ENCODE data around the gene SKAP1.

Gene SKAP1

DNA sequence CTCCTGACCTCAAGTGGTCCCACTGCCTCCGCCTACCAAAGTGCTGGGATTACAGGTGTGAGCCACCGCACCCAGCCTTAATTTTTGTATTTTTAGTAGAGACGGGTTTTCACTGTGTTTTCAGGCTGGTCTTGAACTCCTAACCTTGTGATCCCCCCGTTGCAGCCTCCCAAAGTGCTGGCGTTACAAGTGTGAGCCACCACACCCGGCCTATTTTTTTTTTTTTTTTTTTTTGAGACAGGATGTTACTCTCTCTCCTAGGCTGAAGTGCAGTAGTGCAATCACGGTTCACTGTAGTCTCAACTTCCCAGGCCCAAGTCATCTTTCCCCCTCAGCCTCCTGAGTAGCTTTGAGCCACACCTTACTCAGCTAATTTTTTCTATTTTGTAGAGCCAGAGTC is 325.6 kb downstream of the SKAP1 start:
- DNase-seq (ENCODE audit: extremely low read depth, insufficient read length), result no peak
- no peaks in the 10 kb centered on the region for H3K27me3 ChIP-seq (replicated peaks; ENCODE audit: control insufficient read depth, insufficient read depth, low read length)
- no peaks in the 10 kb centered on the region for H3K36me3 ChIP-seq (ENCODE audit: control insufficient read depth, insufficient read depth, low read length)
- H3K4me3 ChIP-seq (replicated peaks; ENCODE audit: low read depth, low read length), result no peak overlapping the region
- TF ChIP-seq, protein P1, sequence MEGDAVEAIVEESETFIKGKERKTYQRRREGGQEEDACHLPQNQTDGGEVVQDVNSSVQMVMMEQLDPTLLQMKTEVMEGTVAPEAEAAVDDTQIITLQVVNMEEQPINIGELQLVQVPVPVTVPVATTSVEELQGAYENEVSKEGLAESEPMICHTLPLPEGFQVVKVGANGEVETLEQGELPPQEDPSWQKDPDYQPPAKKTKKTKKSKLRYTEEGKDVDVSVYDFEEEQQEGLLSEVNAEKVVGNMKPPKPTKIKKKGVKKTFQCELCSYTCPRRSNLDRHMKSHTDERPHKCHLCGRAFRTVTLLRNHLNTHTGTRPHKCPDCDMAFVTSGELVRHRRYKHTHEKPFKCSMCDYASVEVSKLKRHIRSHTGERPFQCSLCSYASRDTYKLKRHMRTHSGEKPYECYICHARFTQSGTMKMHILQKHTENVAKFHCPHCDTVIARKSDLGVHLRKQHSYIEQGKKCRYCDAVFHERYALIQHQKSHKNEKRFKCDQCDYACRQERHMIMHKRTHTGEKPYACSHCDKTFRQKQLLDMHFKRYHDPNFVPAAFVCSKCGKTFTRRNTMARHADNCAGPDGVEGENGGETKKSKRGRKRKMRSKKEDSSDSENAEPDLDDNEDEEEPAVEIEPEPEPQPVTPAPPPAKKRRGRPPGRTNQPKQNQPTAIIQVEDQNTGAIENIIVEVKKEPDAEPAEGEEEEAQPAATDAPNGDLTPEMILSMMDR (IDR thresholded peaks at IDR 0.05; ENCODE audit: insufficient read depth, low read length, poor library complexity, severe bottlenecking), result no peak

DNA sequence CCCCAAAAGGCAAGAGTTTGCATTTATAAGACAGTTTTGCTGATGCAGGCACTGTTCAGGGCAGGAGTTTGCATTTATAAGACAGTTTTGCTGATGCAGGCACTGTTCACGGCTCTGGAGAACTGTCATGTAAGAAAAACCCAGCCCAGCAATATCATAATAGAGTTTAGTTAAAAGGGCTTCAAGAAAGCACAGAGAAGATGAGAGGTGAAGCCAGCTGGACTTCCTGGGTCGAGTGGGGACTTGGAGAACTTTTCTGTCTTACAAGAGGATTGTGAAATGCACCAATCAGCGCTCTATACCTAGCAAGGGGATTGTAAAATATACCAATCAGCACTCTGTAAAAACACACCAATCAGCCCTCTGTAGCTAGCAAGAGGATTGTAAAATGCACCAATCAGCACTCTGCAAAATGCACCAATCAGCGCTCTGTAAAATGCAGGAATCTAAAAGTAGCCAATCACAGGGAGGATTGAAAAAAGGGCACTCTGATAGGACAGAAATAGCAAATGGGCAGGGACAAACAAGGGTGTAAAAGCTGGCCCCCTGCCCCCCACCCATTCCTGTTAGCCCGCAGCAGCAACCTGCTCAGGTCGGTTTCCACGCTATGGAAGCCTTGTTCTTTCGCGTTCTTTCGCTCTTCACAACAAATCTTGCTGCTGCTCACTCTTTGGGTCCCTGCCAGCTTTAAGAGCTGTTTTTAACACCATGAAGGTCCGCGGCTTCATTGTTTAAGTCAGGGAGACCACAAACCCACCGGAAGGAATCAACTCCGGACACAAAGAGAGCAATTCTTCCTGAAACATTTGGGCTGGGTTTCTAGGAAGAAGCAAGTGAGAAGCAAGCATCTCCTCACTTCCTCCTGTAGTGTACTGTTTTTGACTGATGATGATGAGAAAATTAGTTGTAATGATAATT is 327.0 kb downstream of the SKAP1 start:
- H3K27me3 ChIP-seq (replicated peaks; ENCODE audit: control insufficient read depth, insufficient read depth, low read length), result no peaks in the 10 kb centered on the region
- no peak overlapping the region for H3K4me3 ChIP-seq (replicated peaks; ENCODE audit: low read depth, low read length)
- TF ChIP-seq, protein P1 (IDR thresholded peaks at IDR 0.05; ENCODE audit: insufficient read depth, low read length, poor library complexity, severe bottlenecking), result no peak
- DNase-seq (ENCODE audit: extremely low read depth, insufficient read length), result no peak
- H3K36me3 ChIP-seq (ENCODE audit: control insufficient read depth, insufficient read depth, low read length), result no peaks in the 10 kb centered on the region

DNA sequence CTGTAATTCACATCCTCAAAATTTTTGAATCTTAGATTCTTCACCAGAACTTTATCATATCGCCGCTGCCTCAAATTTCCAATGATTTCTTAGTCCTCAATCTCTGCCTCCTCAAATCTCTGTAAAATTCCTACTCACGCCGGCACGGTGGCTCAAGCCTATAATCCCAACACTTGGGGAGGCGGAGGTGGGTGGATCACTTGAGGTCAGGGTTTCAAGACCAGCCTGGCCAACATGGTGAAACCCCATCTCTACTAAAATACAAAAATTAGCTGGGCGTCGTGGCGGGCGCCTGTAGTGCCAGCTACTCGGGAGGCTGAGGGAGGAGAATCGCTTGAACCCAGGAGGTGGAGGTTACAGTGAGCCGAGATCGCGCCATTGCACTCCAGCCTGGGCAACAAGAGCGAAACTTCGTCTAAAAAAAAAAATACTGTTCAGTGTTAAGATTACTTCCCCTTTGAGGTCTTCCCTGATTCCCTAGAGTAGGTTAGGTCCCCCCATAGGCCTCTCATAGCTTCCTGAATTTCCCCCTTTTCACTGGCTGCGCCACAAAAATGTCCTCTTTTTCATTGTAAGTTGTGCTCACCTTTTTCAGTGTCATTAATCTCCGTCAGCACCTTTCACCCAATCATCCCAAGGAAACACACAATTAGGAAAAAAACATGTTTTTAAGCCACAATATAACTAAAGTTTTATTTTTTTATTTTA is 327.8 kb downstream of the SKAP1 start:
- DNase-seq (ENCODE audit: extremely low read depth, insufficient read length), result no peak
- H3K27me3 ChIP-seq (replicated peaks; ENCODE audit: control insufficient read depth, insufficient read depth, low read length), result no peaks in the 10 kb centered on the region
- H3K36me3 ChIP-seq (ENCODE audit: control insufficient read depth, insufficient read depth, low read length), result no peaks in the 10 kb centered on the region
- H3K4me3 ChIP-seq (replicated peaks; ENCODE audit: low read depth, low read length), result peak overlapping the region; percentile 88
- TF ChIP-seq, protein P1 (IDR thresholded peaks at IDR 0.05; ENCODE audit: insufficient read depth, low read length, poor library complexity, severe bottlenecking), result no peak

DNA sequence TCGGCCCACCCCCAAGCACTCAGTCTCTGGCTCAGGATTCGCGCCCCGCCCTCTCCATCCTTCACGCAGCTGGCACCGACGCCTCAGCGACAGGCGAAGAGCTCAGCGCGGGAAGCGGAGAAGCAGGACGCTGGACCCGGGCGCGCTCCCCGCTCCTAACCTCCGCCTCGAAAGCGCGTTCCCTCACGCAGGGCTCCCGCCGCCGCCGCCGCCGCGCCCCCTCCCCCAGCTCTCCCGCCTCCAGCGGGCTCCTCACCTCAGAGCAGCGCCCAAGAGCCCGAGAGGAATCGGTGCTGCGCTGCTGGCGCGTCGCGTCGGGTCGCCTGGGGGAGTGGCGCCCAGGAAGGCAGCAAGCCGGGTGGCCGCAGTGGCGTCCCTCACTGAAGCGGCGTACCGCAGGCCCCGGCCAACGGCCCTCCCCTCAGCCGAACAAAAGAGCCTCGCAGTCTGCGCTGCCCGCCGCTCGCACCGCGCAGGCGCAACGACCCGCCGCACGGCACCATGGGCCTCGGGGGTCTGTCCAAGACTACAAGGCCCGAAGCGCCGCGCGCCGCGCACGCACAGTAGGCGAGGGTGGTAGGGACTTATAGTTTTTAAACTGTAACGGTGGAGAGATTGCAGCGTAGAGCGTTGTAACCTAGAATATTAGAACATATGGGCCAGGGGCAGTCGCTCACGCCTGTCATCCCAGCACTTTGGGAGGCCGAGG is 328.8 kb downstream of the SKAP1 start, which contains the start of gene CBX1:
TSS of gene CBX1 (minus strand) at position 467 of the 709 bp plus-strand sequence. CDS start 24,474 bp downstream, outside the sequence.
- Histone ChIP-seq H3K27me3 (replicated peaks; ENCODE audit: control insufficient read depth, insufficient read depth, low read length) (no peaks in the 10 kb centered on the region), H3K36me3 (ENCODE audit: control insufficient read depth, insufficient read depth, low read length) (no peaks in the 10 kb centered on the region), H3K4me3 (replicated peaks; ENCODE audit: low read depth, low read length) (peak within 1 kb of the TSS; percentile 88)
- TF ChIP-seq, protein P1 (IDR thresholded peaks at IDR 0.05; ENCODE audit: insufficient read depth, low read length, poor library complexity, severe bottlenecking), result no peak
- DNase-seq (ENCODE audit: extremely low read depth, insufficient read length), result peak; percentile 100

DNA sequence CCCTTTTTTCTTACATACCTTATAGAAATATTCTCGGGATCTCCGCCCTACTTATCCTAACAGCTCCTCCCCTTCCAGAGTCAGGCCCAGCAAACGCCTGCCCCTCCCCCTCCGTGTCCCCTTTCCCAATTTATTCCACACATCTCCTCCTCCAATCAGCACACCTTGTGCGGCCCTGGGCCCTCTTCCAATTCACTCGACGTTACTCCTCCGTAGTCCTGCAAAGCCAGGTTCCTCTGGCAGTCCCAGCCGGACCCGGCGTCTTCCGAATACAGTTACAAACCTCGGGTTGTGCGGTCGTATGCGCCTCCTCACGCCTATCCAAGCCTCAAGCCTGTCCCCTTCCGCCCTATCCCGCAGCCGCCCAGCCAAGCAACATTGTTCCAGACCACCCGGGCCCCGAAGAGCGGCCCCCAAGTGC is 329.4 kb downstream of the SKAP1 start:
- Histone ChIP-seq H3K27me3 (replicated peaks; ENCODE audit: control insufficient read depth, insufficient read depth, low read length) (no peaks in the 10 kb centered on the region), H3K36me3 (ENCODE audit: control insufficient read depth, insufficient read depth, low read length) (no peaks in the 10 kb centered on the region), H3K4me3 (replicated peaks; ENCODE audit: low read depth, low read length) (peak overlapping the region; percentile 88)
- TF ChIP-seq, protein P1 (IDR thresholded peaks at IDR 0.05; ENCODE audit: insufficient read depth, low read length, poor library complexity, severe bottlenecking), result no peak
- DNase-seq (ENCODE audit: extremely low read depth, insufficient read length), result no peak
